Esophagus (tissue), 2 donors: ENCODE measurements around the gene AEN. TPM values are rescaled to one million over a fixed set of nuclear protein-coding genes. Genes with fewer than 3 reads are reported as not detected.

Experiments used
- H3K27ac ChIP-seq, 2 donors: one replicate each; pipeline ENCODE4 v1.5.1; 2013; ENCODE audit warnings: low read depth in 2 of 2, mild to moderate bottlenecking in 2 of 2, inconsistent platforms in 1 of 2, low read length in 1 of 2, moderate library complexity in 1 of 2
- H3K27me3 ChIP-seq, 2 donors: one replicate each; pipeline ENCODE4 v1.6.1; 2013; ENCODE audit warnings: low read length in 2 of 2, control low read depth in 1 of 2, mild to moderate bottlenecking in 1 of 2; ENCODE audit not compliant: insufficient read depth in 2 of 2, control insufficient read depth in 1 of 2
- H3K36me3 ChIP-seq, 2 donors: one replicate each; pipeline ENCODE4 v1.6.1; 2013; ENCODE audit warnings: low read length in 1 of 2; ENCODE audit not compliant: control insufficient read depth in 2 of 2, insufficient read depth in 2 of 2
- H3K4me1 ChIP-seq, 2 donors: one replicate each; pipeline ENCODE4 v1.6.1; 2013; ENCODE audit warnings: low read length in 1 of 2; ENCODE audit not compliant: control insufficient read depth in 2 of 2, insufficient read depth in 2 of 2
- H3K4me3 ChIP-seq, 2 donors: one replicate each; pipeline ENCODE4 v1.5.1; 2013; ENCODE audit warnings: low read length in 2 of 2, mild to moderate bottlenecking in 2 of 2, low read depth in 1 of 2, moderate library complexity in 1 of 2
- H3K9me3 ChIP-seq, 2 donors: one replicate each; pipeline ENCODE4 v1.6.1; 2013; ENCODE audit warnings: mild to moderate bottlenecking in 2 of 2, low read depth in 1 of 2, low read length in 1 of 2, moderate library complexity in 1 of 2; ENCODE audit not compliant: control insufficient read depth in 2 of 2, insufficient read depth in 1 of 2
- WGBS, 2 donors: extraction: QIAGEN DNeasy Blood & Tissue Kit; methylation state at CpG; one replicate each; pipeline ENCODE4 v1.1.7; 2013; 5-methylcytosine and 5-hydroxymethylcytosine counted together
- polyA plus RNA-seq, 2 donors: library from polyadenylated mRNA; stranded (reverse); fragments of 200-250 nt; gene quantifications; one replicate each; pipeline ENCODE4 v1.2.3, GENCODE V29; 2013
- donor health status: healthy with polysubstance abuse.
- donor health status: Bipolar disorder and iron deficiency.

AEN gene
- polyA plus RNA-seq, 2 donors, result 5.5 to 10.1 TPM

GRCh38 chr15:88681610-88682221 lies 60.6 kb downstream of the AEN start:
- no peaks in the 10 kb centered on the region for H3K36me3 ChIP-seq
- no peaks in the 10 kb centered on the region for H3K4me1 ChIP-seq
- no peak overlapping the region for H3K27ac ChIP-seq
- WGBS, 2 donors, result 58 to 64% methylated on average over 13 of the region's 13 CpGs
- no peak overlapping the region for H3K4me3 ChIP-seq
- H3K27me3 ChIP-seq, result no peaks in the 10 kb centered on the region
- H3K9me3 ChIP-seq, result no peaks in the 10 kb centered on the region

Other genes with a start within 250 kb of the AEN start
- gene MRPL46, start 154.0 kb upstream of the AEN start, polyA plus RNA-seq, result 10 to 100 TPM; 18.2 to 42.8 TPM
- gene MRPS11, start 153.6 kb upstream of the AEN start, polyA plus RNA-seq, result 10 to 100 TPM; 23.7 to 42.3 TPM
- gene DET1, start 74.7 kb upstream of the AEN start, polyA plus RNA-seq, result under 1 TPM; 0.82 to 0.92 TPM
- gene ISG20, start 17.7 kb downstream of the AEN start, polyA plus RNA-seq, result 10 to 100 TPM; 25.1 to 30.4 TPM
- under 1 TPM in 1 of 2 donors, not detected in 1; 0.04 TPM for gene ACAN, start 182.1 kb downstream of the AEN start, polyA plus RNA-seq